MM.1S (cell line): ENCODE data around the gene MMAA.

Experiments
- CTCF ChIP-seq: fragments of 300-600 bp; sonication (generic); IDR thresholded peaks from 2 replicates; pipeline ENCODE4 v1.5.1; 2016; ENCODE audit warnings: antibody characterized with exemption, low read length, mixed read lengths
- EZH2 ChIP-seq: fragments of 300-600 bp; sonication (generic); optimal IDR thresholded peaks from 2 replicates; pipeline ENCODE3; 2017; ENCODE audit warnings: low read depth, mild to moderate bottlenecking, antibody characterized with exemption, low read length, mixed read lengths
- EZH2phosphoT487 ChIP-seq: fragments of 300-600 bp; sonication (generic); IDR thresholded peaks from 2 replicates; pipeline ENCODE4 v1.6.1; 2018; ENCODE audit warnings: antibody characterized with exemption, low read length

GRCh38 chr4:145619639-145619996 is 433 bp downstream of the MMAA start:
- no peak for TF ChIP-seq CTCF
- no peak for TF ChIP-seq EZH2phosphoT487
- TF ChIP-seq EZH2, result no peak
